ENCODE measurements around the gene FAM241B.

GRCh38 chr10:69682955-69683474, 53.0 kb downstream of the FAM241B start:
- TF ChIP-seq CTCF (IDR thresholded peaks at IDR 0.05; ENCODE audit: poor library complexity, severe bottlenecking) (no peak), EZH2 (IDR thresholded peaks at IDR 0.05; ENCODE audit: borderline replicate concordance, insufficient read depth, low read length, poor library complexity, severe bottlenecking) (no peak), MXI1 (conservative IDR thresholded peaks at IDR 0.05; ENCODE audit: poor library complexity, severe bottlenecking) (no peak), REST (IDR thresholded peaks at IDR 0.05; ENCODE audit: borderline replicate concordance) (no peak), EP300 (conservative IDR thresholded peaks at IDR 0.05; ENCODE audit: poor library complexity, severe bottlenecking) (no peak), SMC3 (conservative IDR thresholded peaks at IDR 0.05; ENCODE audit: poor library complexity) (no peak), TAF1 (IDR thresholded peaks at IDR 0.05; ENCODE audit: low read depth) (no peak), POLR2AphosphoS5 (IDR thresholded peaks at IDR 0.05) (no peak), RAD21 (conservative IDR thresholded peaks at IDR 0.05) (no peak)
